HG03095 (cell line): Measurements from ENCODE around the gene MT4.

Experiments
- ATAC-seq: cut with Tn5 transposase; IDR thresholded peaks from one replicate; pipeline ENCODE4 v1.9.1; 2021; ENCODE audit warnings: moderate library complexity; ENCODE audit not compliant: unreplicated experiment

MT4 gene

GRCh38 chr16:56601325-56601724 is 36.5 kb downstream of the MT4 start:
- ATAC-seq = no peak

GRCh38 chr16:56603589-56603988 is 38.7 kb downstream of the MT4 start:
- ATAC-seq = no peak

DNA sequence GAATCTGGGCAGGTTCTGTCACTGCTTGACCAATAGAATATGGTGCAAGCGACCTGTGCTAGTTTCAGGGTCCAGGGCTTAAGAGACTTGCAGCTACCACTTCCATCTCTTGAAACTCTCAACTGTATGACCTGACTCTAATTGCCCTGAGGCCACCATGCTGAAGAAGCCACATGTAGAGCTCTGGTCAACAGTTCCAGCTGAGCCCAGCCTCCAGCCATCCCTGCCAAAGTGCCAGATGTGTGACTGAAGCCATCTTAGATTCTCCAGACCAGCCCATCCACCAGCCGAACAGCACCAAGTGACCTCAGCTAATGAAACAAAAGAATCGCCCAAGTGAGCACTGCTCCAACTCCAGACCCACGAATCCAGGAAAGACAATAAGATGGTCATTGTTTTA is 40.1 kb downstream of the MT4 start:
- ATAC-seq = no peak

- ATAC-seq = no peak
Observed at GRCh38 chr16:56605475-56605874, 40.6 kb downstream of the MT4 start.

DNA sequence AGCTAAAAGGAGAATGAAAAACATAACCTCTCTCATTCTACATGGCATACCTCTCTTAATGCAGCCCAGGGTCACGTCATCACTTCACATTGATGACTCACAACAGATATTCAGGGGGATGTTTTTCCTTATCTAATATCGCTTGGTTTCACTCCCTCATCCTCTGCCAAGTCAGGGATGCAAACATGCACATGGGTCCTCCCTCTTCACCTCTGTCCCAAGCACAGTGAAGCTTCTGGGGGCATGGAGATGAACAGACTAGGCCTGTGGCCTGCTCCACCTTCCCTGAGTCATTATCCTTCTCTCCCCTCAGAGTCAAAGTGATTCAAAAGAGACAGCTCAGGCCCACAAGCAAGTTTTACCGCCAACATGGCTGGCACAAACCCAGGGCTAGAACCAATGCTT is 41.2 kb downstream of the MT4 start:
- ATAC-seq = no peak

- no peak for ATAC-seq
Observed at GRCh38 chr16:56606476-56607108, 41.7 kb downstream of the MT4 start.

GRCh38 chr16:56607109-56607618 is 42.3 kb downstream of the MT4 start:
- no peak for ATAC-seq

- no peak for ATAC-seq
Observed at GRCh38 chr16:56607675-56608042, 42.8 kb downstream of the MT4 start.

GRCh38 chr16:56608043-56608875 is 43.4 kb downstream of the MT4 start, which contains the start of gene MT2A:
Gene MT2A, plus strand, starts transcription at chr16:56608584. Its CDS starts 72 bp downstream, at chr16:56608656.
- ATAC-seq = peak; percentile 84

- ATAC-seq = no peak
Observed at GRCh38 chr16:56608876-56609462, 44.1 kb downstream of the MT4 start.

DNA sequence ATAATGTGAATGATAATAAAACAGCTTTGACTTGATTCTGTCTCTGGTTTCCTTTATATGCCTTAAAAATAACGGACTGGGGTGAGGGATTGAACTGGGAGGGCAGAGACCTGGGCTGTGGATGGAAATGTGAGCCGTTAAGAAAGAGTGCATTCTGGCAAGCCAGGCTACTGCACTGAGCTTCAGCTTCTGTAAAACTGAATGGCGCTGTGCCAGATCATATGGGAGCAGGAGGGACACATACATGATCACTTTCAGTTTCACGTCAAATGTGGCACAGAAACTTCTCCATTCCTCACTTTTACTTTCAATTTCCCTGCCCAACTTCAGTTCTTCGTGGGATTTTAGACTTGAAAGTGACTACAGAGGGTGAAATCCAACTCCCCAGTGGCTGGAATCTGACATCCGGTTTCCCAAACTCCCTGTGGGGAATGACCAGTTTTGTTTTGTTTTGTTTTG is 44.6 kb downstream of the MT4 start:
- ATAC-seq = peak; percentile 33

DNA sequence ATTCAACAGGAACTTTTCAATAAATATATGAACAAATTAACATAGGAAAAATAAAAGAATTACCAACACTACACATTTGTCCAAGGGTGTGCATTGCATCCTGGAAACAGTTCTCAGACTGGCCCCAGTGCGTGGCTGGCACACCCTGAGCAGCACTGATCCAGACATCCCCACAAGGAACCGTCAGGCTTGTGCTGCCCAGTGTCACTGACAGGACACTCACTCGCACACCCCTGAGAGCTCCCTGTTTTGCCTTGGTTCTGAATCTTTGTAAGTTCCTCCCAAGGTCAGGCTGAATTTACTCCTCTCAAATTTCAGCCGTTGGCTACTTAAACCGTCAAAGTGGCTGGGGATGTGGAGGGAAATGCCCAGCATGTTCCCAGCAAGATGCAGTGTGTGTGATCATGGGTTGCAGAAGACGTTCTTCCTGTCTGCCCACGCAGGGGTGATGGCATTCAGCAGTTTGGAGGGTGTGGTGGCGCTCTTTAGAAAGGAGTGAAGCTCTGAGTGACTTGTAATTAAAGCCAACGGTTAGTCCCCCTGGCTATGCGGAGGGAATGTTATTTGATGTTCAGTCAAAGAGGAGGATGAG is 45.2 kb downstream of the MT4 start:
- ATAC-seq = no peak

DNA sequence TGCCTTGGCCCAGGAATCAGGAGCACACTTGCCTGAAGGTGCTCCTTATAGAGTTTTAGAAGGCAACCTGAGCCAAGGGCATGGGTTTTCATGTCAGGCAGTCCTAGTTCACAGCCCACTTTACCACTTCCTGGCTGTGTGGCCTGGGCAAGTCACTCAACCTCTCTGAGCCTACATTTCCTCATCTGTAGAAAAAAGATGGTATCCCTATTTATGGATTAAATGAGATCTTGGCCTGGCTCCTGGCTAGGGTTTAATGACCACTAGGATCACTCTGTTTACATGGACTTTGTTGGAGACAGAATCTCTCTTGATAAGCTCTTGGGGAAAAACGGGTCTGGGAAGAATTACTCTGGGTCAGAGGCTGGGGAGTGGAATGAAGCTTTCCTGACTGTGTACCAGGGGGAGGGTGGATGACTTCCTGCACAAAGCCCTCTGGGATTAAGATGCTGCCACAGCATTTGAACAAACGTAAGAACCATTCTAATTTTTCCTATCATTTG is 45.8 kb downstream of the MT4 start:
- ATAC-seq = no peak

DNA sequence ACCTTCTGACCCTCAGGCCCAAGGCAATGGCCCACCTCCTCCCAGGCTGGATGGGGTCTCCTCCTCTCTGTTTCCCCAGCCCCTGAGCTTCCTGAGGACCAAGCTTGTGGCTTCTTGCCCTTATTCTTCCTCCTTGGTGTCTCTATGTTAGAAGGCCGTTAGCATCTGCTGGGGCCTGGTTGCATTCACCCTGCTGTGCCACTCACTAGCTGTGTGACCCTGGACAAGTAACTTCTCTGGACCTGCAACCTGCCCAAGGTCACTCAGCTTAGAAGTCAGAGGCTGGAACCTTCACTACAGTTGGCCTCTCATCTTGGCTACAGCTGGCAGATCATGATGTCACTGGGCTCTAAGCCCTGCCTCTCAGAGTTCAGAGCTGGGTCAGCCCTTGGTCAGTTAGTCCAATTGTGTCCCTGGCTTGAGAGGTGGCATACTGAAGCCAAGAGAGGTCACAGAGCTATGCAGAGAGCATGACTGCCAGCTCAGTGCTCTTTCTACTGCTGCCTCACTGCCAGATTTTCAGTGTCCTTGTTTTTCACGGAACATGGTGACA is 46.5 kb downstream of the MT4 start:
- no peak for ATAC-seq

DNA sequence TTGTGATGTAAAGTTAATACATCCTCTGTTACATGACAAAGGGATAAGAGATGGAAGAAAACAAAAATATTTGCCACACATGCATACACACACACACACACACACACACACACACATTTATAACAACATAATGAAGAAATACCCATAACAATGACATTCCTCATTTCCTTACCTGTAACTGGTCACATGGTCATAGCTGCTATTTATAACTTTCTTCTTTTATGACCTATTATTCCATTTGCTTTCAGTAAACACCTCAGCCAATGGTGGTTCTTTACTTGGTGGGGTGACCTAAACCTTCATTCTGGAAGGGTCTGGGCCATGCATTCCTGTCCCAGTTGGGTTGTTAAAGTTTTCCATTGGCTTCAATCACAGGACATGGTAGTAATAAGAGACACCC is 48.8 kb downstream of the MT4 start:
- no peak for ATAC-seq

GRCh38 chr16:56614549-56614991 is 49.7 kb downstream of the MT4 start:
- no peak for ATAC-seq

DNA sequence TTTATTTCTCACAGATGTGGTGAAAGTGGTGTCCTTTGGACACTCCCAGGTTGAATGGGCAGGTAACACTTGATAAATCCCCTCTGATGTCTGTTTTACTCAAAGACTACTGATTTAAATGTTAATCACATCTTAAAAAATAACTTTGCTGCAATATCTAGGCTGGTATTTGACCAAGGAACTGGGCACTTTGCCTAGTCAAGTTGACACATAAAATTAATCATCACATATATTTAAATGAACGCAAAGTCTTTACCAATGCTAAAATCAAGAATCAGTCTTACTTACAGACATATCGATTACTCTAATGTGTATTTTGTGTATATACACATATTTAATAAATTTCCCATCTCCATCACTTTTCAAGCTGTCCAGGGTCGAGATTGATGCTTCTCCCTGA is 50.5 kb downstream of the MT4 start:
- ATAC-seq = no peak

DNA sequence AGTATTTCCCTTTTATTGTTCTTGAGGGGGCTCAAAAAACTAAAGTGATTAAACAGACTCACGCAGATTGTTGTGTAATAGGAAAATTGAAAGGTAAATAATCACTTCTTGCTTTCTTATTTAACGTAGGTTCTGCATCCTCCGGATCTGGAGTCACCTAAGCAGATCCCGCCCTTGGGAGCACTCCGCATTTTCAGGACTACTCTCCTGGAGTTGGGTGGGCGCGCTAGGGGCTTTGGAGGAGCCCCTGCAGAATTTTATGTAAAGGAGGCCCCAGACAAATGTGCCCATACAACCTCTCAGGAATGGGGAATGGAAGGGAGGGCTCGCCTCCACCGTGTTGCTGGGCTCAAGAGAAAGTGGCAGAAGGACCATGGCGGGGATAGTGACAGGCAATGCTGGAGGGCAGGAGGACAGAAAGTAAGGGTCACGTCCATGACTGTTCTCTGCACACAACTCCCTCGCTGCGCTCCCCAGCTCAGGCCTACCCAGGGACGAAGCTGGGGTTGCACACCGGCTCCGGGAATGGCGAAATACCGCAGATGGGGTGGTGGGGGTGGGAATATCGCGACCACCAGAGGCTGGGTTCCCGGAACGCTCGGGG is 51.8 kb downstream of the MT4 start:
- no peak for ATAC-seq

GRCh38 chr16:56617212-56618085 is 52.6 kb downstream of the MT4 start:
- no peak for ATAC-seq
